ENCODE results near the gene GRIK4.
"Not testable (repeated sequence)": the region's sequence is repeated elsewhere in the genome, so short reads cannot be mapped to it uniquely, and the experiment has no call there.

Gene GRIK4

DNA sequence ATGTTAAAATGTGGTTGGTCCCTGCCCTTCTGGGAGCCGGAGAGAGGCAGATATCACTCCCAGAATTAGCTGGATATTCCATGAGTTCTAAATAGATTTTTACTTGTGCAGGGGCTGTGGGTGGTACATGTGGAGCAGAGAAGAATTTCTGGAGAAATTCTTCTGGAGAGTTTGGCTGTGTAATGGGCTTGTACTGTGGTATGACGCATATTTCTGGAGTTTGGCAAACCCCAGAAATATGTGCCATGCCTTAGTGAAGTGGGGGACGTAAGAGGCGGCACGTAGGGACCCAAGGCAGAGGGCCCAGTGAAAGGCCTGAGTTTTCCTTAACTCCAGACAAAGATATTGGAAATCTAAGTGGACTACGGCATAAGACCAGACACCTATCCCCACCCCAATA, 461.1 kb downstream of the GRIK4 start:
- DNase-seq (ENCODE audit: low read depth in 2 of 3, low spot score in 1 of 3), result no peak

DNA sequence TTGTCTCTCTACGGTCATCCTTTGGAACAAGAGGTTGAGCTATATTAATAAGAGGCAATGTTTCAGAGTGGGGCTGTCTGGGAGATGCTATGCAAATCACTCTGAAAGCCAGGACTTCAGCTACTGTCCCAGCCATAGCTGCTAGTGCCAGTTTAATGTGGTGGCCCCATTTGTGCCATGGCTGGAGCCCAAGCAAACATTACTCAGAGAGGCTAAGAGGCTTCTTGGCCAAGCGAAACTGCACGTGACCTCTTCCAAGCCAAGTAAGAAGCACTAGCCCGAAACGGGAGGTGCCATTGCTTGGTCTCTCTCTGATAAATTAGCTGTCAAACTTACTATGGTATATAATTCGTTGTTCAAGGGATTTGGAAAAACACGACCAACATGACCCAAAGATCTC, 462.0 kb downstream of the GRIK4 start:
- no peak for DNase-seq (ENCODE audit: low read depth in 2 of 3, low spot score in 1 of 3)

DNA sequence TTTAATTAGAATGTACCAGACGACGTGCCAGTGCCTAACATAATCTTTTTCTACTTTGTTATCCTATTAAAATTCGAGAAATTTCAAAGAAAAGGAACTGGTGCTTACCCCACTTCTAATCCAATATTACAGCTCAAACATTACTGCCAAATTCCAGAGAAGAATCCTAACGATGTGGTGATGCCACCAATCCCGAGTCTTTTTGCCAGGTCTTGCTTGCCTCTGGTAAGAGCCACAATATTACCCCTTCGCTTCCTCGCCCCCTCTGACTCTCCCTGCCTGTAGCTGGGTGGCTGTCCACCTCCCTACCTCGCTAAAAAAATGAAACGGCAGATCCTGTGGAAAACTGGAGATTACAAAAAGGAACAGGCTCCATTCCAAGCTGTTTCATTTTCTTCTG, 462.9 kb downstream of the GRIK4 start:
- DNase-seq (ENCODE audit: low read depth in 2 of 3, low spot score in 1 of 3), result no peak

DNA sequence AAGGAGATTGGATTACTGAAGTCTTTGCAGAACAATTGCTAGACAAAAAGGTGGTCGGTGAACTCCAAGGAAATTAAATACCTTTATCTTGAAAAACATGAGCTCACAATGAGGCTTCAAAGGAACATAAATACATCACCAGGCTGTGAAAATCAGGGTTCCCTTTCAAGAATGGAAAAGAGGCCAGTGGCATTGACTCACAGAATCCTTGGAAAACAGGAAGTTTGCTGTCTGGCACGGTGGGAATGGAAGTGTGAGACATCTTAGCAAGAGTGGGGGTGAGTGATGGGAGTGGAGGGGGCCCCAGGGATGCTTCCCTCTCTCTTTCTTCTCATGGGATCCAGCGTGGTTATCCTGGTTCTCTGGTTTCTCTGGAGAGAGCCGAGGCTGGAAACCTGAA, 463.4 kb downstream of the GRIK4 start:
- no peak for DNase-seq (ENCODE audit: low read depth in 2 of 3, low spot score in 1 of 3)

DNA sequence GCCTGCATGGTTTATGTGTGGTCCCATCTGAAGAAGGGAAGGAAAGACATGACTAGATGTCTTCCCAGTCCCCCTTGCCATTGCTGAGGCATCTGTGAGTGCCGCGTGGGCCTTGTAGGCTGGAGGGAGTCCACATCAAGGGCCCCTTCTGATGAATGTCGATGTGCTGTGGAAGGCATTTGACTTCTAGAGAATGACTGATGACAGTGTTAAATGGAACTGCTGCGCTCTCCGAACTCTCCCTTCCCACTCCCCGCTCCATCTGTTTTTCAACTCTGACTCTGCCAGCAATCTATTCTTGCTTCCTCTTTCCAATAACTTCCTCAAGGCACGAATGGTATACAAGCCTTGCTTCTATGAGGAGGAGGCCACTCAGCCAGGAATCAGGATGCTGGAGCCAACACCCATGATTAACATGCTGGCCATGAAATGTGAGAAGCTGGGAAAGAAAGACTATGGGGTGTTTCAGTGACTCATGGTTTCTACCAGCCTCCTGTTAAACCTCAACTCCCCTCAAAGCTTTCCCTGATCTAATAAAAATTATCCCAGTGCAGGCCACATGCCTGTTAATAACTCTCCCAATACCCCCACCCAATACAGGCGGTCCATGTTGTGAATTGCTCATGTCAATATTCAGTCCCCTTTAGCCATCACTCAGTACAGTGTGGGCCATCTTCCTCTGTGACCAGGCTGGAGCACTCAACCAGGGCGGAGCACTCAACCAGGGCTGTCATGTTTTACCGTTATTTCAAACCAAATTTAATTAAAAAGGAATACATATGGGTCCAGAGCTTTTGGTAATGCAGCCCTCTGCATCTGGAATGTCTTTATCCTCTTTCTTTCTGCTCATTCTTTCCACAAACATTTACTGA, 466.0 kb downstream of the GRIK4 start:
- DNase-seq (ENCODE audit: low read depth in 2 of 3, low spot score in 1 of 3), result no peak

DNA sequence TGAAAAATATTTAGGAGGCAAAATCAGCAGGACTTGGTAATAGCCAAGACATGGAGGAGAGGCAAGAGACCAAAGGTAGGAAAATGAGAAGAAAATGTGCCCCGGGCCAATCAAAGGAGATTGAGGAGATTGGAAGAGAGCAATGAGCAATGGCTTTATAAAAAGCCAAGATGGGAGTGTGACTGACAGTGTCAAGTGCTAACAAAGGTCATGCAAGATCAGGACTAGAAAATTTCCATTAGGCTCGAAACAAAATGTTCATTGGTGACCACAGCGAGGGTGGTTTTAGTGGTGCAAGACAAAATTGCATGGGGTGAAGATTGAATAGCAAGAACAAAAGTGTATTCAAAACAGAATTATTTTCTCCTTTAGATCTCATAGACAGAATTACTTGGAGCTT, 467.2 kb downstream of the GRIK4 start:
- no peak for DNase-seq (ENCODE audit: low read depth in 2 of 3, low spot score in 1 of 3)

DNA sequence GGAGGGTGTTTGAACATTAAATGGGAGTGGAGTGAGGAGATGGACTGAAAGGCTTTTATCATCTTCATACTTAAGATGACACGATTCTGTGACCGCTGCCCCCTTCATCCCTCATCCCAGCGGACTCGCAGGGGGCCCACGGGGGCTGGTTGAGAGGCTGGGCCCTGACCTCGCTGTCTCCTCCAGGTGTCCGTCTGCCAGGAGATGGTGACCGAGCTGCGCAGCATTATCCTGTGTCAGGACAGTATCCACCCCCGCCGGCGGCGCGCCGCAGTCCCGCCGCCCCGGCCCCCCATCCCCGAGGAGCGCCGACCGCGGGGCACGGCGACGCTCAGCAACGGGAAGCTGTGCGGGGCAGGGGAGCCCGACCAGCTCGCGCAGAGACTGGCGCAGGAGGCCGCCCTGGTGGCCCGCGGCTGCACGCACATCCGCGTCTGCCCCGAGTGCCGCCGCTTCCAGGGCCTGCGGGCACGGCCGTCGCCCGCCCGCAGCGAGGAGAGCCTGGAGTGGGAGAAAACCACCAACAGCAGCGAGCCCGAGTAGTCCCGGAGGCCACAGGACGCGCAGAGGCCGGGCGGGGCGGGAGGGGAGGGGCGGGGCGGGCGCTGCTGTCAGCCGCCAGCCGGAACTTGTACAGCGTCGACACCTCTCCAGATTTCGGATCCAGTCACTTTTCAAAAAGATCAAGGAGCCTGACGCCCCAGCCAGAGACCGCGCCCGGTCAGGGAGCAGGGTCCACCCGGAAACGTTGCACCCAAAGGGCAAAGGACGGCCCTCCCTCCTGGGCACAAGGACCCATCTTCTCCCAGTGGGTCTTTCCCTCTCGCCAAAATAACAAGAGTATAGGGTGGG, 474.4 kb downstream of the GRIK4 start:
- DNase-seq (ENCODE audit: low read depth in 2 of 3, low spot score in 1 of 3), result peak; percentile 10 to 17 (median 10)

DNA sequence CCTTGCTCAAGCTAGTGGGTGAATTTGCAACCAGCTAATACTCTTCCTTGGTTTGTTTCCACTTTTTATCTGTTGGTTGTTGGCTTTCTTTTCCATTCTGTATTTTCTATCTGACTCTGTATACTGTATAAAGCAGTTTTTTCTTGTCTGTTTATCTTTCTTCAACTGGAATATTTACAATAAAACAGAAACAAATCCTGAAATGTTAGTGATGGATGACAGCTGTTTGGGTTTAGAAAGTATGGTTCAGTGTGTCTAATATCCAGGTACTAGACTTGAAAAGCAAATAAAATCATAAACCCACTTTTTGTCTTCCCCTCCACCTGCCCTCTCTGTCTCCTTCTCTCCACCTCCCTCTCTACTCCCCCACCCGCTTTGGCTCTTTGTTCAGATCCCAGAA, 477.1 kb downstream of the GRIK4 start:
- DNase-seq (ENCODE audit: low read depth in 2 of 3, low spot score in 1 of 3), result no peak

DNA sequence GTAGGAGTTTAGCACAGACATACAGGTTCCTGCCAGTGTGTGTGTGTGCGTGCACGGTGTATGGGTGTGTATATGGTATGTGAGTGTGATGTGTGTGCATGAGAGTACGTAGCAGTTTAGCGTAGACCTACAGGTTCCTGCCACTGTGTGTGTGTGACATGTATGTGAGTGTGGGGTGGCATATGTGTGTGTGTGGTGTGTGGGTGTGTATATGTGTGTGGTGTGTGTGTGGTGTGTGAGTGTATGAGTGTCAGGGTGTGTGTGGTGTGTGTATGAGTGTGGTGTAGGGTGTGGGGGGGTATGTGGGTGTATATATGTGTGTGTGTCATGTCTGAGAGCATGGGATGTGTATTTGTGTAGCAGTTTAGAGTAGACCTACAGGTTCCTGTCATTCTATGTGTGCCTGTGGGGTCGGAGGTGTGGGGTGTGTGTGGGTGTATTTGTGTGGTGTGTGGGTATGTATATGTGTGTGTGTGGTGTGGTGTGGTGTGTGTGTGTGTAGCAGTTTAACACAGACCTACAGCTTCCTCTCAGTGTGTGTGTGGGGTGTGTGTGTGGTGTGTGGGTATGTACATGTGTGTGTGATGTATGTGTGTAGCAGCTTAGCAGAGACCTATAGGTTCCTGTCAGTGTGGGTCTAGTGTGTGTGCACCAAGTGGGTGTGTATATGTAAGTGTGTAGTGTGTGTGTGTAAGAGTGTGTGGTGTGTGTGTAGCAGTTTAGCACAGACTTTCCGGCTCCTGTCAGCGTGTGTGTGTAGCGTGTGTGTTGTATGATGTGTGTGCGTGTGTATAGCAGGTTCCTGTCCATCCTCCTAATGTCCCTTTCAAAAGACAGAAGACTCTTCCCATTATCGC, 480.5 kb downstream of the GRIK4 start:
- DNase-seq (ENCODE audit: low read depth in 2 of 3, low spot score in 1 of 3), result no peak

DNA sequence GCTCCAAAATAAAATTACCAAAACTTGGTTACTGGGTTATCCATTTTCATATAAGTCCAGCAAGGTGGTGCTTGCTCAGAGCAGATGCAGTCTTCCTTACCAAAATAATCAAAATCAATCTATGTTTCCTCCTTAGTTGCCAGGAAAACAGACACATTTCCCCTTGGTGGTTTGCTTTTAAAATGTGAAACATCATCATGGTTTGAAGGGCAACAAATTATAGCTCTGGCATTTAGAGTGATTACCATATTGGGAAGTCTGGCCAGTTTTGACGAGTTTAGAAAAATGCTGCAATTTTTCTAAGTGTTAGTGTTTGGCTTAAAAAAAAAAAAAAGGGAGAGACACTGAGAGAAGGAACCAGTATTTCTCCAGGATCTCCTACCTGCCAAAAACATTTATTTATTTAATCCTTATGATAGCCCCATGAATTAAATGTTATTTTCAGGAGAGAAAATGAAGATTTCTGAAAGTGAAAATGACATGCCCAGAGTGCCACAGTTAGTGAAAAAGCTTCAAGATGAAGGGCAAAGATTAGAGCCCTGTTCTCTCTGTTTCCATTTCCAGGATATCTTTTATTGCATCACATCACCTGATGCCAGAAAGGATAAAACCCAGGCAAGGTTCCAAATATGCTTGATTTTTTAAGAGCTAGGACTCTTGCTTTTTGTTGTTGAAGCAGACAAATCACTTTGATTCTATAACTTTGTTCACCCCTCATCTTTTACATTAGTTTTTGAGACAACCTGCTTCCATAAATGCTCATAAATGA, 482.7 kb downstream of the GRIK4 start:
- no peak for DNase-seq (ENCODE audit: low read depth in 2 of 3, low spot score in 1 of 3)

DNA sequence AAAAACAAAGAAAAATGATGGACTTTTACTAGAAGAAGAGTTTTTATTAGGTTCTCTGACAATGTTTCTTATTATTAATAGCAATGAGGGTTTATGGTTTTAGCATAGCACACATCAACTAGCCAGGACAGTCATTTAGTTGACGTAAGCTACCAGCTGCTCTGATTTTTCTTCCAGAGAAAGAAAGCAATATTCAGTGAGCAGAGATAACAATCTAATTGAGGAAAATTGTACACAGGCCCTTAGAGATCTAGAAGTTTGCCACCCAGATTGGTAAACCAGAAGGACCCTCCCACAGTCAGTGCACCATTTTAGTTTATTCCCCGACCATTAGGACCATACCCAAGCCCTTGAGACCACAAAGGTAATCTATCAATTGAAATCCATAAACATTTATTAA, 483.6 kb downstream of the GRIK4 start:
- DNase-seq (ENCODE audit: low read depth in 2 of 3, low spot score in 1 of 3), result no peak

DNA sequence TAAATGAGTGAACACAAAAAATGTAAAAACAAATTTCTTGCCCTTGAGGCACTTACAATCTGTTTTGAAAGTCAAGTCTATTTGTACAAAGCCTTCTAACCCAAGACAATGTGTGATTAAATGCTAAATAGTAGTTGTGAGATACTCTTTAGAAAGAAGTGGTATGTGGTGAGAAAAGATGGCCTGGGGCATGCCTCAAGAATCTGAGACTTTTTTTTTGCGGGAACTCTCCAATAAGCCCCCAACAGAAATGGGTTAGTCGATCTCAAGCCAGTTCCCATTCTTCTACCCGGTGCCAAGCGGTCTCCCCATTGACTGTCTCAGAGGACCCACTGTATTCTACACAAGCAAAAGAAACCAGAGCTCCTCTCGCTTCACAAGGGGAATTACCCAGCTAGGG, 485.4 kb downstream of the GRIK4 start:
- no peak for DNase-seq (ENCODE audit: low read depth in 2 of 3, low spot score in 1 of 3)

DNA sequence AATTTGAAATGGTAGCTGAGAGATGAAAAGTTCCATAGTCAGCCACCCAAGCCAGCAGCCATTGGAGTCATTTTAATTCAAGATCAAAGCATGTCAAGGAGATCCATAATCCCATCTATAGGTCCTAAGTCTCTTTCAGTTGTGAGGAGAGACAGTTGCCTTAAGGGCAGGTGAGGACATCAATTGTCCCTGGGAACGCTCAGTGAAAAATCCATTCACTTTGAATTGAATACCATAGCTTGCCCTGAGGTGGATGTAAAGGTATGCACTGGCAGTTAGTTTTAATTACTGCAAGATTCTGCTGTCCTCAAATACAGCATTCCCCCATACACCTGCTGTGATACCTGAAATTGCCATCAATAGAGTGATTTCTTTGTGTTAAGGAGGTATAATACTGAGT, 487.0 kb downstream of the GRIK4 start:
- no peak for DNase-seq (ENCODE audit: low read depth in 2 of 3, low spot score in 1 of 3)

DNA sequence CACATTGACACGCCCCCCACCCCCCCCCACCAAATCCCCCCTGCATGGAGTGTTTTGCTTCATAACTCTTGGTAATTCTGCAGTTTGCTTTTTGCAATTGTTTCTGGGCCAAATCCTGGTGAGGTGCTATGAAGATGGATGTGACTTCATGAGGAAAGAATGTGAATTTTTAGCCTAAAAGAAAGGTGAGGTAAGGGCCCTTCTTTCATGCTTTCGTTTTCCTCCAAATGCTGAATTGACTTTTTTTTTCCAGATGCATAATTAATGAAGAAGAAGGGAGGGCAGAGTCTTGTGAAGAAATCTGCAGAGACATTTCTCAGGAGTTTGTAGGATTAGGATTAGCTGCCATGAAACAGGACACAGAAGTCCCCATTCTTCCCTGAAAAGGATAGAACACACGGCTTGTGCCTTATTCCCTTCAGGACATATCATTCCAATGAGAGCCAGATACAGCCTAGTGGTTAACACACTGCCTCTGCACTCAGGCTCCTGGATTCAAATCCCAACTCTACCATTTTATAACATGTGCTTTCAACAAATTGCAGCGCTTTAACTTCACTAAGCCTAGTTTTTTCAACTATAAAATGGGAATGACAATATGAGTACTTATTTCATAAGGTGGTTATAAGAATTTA, 492.8 kb downstream of the GRIK4 start:
- DNase-seq (ENCODE audit: low read depth in 2 of 3, low spot score in 1 of 3), result no peak

DNA sequence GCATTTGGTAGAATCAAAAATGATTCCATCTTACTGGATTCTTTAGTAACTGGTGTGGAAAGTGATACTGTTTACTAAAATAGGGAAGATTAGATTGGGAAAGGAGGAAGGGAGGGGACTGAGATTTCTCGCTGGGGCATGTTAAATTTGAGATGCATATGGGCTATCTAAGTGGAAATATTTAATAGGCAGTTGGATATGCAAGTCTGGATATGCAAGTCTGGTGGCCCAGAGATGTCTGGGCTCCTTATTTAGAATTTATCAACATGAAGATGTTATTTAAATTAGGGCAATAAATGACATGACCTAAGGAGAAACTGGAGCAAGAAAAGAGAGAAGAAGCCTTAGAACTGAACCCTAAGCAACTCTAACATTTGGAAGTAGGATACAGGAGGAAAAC, 495.4 kb downstream of the GRIK4 start:
- DNase-seq (ENCODE audit: low read depth in 2 of 3, low spot score in 1 of 3), result no peak

DNA sequence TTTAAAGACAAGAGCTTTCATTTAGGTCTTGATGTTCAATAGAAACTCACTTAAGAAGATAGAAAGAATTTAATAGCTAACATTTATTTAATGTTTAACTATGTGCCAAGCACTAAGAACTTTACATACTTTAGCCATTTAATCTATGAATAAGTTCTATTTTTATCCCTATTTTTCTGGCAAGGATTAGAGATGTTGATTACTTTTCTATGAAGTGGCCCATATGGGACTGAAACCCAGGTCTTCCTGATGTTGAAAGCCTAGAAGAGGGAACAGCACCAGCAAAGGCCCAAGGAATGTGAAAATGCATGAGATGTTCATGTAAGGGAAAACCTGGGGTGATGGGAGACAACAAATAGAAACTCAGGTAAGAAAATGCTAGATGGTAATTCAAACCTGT, 497.0 kb downstream of the GRIK4 start:
- no peak for DNase-seq (ENCODE audit: low read depth in 2 of 3, low spot score in 1 of 3)

DNA sequence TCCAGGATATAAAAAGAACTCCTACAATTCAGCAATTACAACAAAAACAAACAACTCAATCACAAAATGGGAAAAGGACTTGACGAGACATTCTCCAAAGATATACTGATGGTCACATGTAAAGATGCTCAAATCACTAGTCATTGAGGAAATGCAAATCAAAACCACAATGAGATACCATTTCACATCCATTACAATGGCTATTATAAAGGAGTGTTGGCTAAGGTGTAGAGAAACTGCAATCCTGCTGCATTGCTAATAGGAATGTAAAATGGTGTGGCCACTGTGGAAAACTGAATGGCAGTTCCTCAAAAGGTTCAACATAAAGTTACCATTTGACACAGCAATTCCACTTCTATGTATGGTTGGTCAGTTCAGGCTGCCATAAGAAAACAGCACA, 500.5 kb downstream of the GRIK4 start:
- DNase-seq (ENCODE audit: low read depth in 2 of 3, low spot score in 1 of 3), result no peak

DNA sequence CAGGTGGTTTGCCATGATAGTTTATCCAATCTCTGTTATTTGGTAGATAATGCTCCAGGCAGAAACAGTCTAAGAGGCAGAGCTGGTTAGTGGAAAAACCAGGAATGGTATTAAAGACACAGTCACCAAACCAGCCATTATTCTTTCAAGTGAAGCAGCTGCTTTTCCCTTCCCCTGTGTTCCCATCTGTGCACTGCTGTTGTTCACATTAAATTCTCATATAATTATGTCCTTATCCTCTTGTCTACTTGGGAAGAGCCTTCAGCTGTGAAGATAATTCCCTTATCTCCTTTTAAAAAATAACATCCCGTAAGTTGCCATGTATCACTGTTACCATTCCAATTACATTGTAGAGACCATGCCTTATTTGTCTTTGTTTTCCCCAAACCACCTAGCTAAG, 507.2 kb downstream of the GRIK4 start:
- DNase-seq (ENCODE audit: low read depth in 2 of 3, low spot score in 1 of 3), result no peak

DNA sequence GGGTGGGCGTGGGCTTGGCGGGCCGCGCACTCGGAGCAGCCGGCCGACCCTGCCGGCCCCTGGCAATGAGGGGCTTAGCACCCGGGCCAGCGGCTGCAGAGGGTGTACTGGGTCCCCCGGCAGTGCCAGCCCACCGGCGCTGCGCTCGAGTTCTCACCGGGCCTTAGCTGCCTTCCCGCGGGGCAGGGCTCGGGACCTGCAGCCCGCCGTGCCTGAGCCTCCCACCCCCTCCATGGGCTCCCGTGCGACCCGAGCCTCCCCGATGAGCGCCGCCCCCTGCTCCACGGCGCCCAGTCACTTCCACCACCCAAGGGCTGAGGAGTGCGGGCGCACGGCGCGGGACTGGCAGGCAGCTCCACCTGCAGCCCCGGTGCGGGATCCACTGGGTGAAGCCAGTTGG, 510.2 kb downstream of the GRIK4 start:
- DNase-seq (ENCODE audit: low read depth in 2 of 3, low spot score in 1 of 3), result not testable (repeated sequence)

Measured in stimulated activated CD4-positive, alpha-beta T cell treated with anti-CD3 and anti-CD28 coated beads, Interleukin-12 subunit alpha, Interleukin-12 subunit beta, amount 100 ng/mL, for 48 hours (primary cell).